Measurements from ENCODE around the gene GRK2. TPM values are rescaled to one million over a fixed set of nuclear protein-coding genes. Genes with fewer than 3 reads are reported as not detected.

Gene GRK2
- polyA plus RNA-seq, 1 donor from 2014 or later = 26.2 TPM

DNA sequence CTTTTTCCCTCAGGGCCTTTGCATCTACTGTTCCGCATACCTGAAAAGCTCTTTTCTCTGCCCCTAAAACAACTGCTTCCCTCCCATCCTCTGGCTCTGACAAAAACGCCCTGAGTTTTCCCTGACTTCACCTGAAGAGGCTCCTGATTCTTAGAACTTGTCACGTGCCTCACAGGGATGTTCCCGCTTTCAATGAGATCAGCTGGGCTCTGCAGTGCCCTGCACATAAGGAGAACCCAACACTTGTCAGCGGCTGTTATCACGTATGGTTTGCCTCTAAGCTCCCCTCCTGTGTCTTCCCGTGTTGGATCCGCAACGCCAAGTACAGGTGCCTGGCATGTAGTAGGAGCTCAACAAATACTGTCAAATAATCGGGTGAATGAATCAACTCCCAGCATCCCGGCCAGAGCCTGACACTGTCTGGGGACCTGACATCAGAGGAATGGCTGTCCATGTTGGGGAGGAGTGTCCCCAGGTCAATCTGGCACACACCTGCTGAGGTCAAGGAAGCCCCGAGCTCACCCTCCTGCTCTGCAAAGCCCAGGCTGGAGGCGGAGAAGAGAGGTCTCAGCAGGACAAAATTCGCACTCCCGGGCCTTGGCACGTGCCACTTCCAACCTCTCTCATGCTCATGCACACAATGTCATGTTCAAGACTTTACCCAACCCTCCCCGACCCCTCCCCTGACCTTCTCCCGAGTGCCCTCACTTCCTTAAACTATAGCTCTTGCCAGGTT lies 4.2 kb upstream of the GRK2 start:
- H3K9me3 Mint-ChIP-seq = no peaks in the 10 kb centered on the region
- peak overlapping the region in 3 of 4 donors; percentile 71 to 91 (median 85) for H3K4me3 Mint-ChIP-seq
- H3K4me1 Mint-ChIP-seq = peaks cover 6 to 24% (median 21%) of the 10 kb centered on the region in 3 donors
- peaks cover 8% of the 10 kb centered on the region for H3K27me3 Mint-ChIP-seq
- H3K36me3 Mint-ChIP-seq = peaks cover 1% of the 10 kb centered on the region
- H3K27ac Mint-ChIP-seq = peak overlapping the region in 2 of 3 donors; percentile 41 to 80

- Mint-ChIP-seq H3K4me1 (peaks cover 8 to 25% (median 22%) of the 10 kb centered on the region in 3 donors), H3K36me3 (peaks cover 1% of the 10 kb centered on the region), H3K4me3 (peak overlapping the region; percentile 26 to 91 (median 81)), H3K9me3 (no peaks in the 10 kb centered on the region), H3K27ac (peak overlapping the region; percentile 48 to 80 (median 53)), H3K27me3 (peaks cover 8% of the 10 kb centered on the region)
Observed at GRCh38 chr11:67262731-67263675, 3.3 kb upstream of the GRK2 start.

DNA sequence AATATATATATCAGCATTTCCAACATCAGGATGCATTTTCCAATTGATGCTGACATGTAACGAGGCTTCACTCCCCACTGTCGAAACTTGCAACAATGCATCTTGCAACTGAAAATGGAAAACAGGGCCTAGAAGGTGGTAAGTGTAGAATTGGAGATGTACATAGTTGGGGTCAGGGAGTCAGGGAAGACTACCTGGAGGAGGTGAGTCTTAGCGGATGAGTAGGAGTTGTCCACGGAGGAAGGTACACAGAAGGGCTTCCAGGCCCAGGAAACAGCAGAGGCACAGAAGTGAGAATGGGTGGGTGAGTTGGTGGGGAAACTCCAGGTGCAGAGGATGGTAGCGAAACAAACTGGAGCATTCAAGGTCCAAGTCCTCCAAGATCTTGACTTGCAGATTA lies 2.0 kb upstream of the GRK2 start:
- Mint-ChIP-seq H3K9me3 (no peaks in the 10 kb centered on the region), H3K27ac (peak overlapping the region in 2 of 3 donors; percentile 4 to 93), H3K27me3 (peaks cover 10% of the 10 kb centered on the region), H3K4me3 (peak overlapping the region in 3 of 4 donors; percentile 61 to 88 (median 76)), H3K36me3 (peaks cover 1% of the 10 kb centered on the region), H3K4me1 (peaks cover 13 to 30% (median 30%) of the 10 kb centered on the region in 3 donors)

GRCh38 chr11:67264877-67265632 lies 1.2 kb upstream of the GRK2 start:
- H3K27ac Mint-ChIP-seq = peak overlapping the region; percentile 90 to 94 (median 93)
- H3K4me1 Mint-ChIP-seq = peaks cover 16 to 32% (median 30%) of the 10 kb centered on the region in 3 donors
- no peaks in the 10 kb centered on the region for H3K9me3 Mint-ChIP-seq
- H3K4me3 Mint-ChIP-seq = peak overlapping the region; percentile 57 to 88 (median 75)
- H3K36me3 Mint-ChIP-seq = peaks cover 3% of the 10 kb centered on the region
- H3K27me3 Mint-ChIP-seq = peaks cover 10% of the 10 kb centered on the region

- Mint-ChIP-seq H3K27ac (peak overlapping the region in 2 of 3 donors; percentile 90 to 93), H3K9me3 (no peaks in the 10 kb centered on the region), H3K27me3 (peaks cover 10% of the 10 kb centered on the region), H3K4me3 (peak overlapping the region; percentile 76 to 92 (median 87)), H3K4me1 (peaks cover 24 to 40% (median 38%) of the 10 kb centered on the region in 3 donors), H3K36me3 (peaks cover 8% of the 10 kb centered on the region)
Observed at GRCh38 chr11:67265633-67266448, 432 bp upstream of the GRK2 start.

GRCh38 chr11:67267188-67268080 lies 1.2 kb downstream of the GRK2 start:
- Mint-ChIP-seq H3K4me3 (peak overlapping the region; percentile 93 to 97 (median 96)), H3K27me3 (peaks cover 6% of the 10 kb centered on the region), H3K36me3 (peaks cover 10% of the 10 kb centered on the region), H3K4me1 (peaks cover 39 to 51% (median 47%) of the 10 kb centered on the region in 3 donors), H3K9me3 (no peaks in the 10 kb centered on the region), H3K27ac (peak overlapping the region; percentile 95 to 100 (median 97))

GRCh38 chr11:67268081-67268961 lies 2.0 kb downstream of the GRK2 start:
- H3K27ac Mint-ChIP-seq = peak overlapping the region; percentile 95 to 100 (median 97)
- H3K4me1 Mint-ChIP-seq = peaks cover 39 to 50% (median 40%) of the 10 kb centered on the region in 3 donors
- peak overlapping the region; percentile 93 to 97 (median 96) for H3K4me3 Mint-ChIP-seq
- H3K9me3 Mint-ChIP-seq = no peaks in the 10 kb centered on the region
- H3K36me3 Mint-ChIP-seq = peaks cover 10% of the 10 kb centered on the region
- H3K27me3 Mint-ChIP-seq = peaks cover 3% of the 10 kb centered on the region

GRCh38 chr11:67268962-67269268 lies 2.6 kb downstream of the GRK2 start:
- Mint-ChIP-seq H3K36me3 (peaks cover 10% of the 10 kb centered on the region), H3K27ac (peak overlapping the region; percentile 95 to 100 (median 97)), H3K9me3 (no peaks in the 10 kb centered on the region), H3K4me3 (peak overlapping the region; percentile 93 to 97 (median 96)), H3K4me1 (peaks cover 41 to 51% (median 42%) of the 10 kb centered on the region in 3 donors), H3K27me3 (peaks cover 3% of the 10 kb centered on the region)

DNA sequence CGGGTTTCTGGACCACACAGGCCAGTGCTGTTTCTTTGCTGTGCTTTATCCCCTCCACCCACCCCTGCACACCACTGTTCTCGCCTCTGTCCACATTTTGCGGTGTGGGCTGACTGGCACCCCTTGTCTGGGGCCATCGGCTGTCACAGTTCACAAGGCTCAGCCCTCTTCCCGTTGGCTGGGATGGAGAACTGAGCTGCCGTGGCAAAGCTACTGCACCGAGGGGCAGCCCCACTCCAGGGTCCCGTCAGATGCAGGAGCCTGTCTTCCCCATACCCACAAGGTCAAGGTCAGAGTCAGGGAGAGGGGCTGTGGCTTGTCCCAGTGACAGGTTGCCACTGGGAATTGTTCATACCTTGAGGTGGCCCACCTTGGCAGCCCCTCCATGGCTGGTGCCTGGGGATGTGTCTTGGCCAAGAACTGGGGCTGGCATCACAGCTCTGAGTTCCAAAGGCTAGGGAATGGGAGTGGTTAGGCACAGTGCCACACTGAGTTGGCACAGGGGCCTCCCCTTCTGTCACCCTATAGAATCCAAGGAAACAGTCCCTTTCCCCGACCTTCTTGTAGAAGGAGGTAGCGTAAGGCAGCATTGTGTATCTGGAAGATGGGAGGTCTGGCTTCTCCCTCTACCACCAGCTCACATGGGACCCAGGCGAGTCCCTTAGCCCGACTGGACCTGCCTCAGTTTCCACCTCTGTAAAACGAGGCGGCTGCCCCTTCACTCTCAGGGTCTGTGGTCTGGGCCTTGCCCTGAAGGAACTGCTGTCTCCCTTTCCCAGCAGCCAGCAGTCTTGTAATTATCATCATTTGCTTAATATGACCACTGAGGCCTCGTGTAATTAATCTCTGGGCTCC lies 3.4 kb downstream of the GRK2 start:
- H3K27me3 Mint-ChIP-seq = peaks cover 3% of the 10 kb centered on the region
- peak overlapping the region; percentile 93 to 97 (median 95) for H3K4me3 Mint-ChIP-seq
- peaks cover 10% of the 10 kb centered on the region for H3K36me3 Mint-ChIP-seq
- peak overlapping the region; percentile 94 to 97 (median 95) for H3K27ac Mint-ChIP-seq
- H3K4me1 Mint-ChIP-seq = peaks cover 42 to 56% (median 47%) of the 10 kb centered on the region in 3 donors
- no peaks in the 10 kb centered on the region for H3K9me3 Mint-ChIP-seq

- Mint-ChIP-seq H3K4me3 (peak overlapping the region; percentile 93 to 97 (median 95)), H3K9me3 (no peaks in the 10 kb centered on the region), H3K27ac (peak overlapping the region; percentile 94 to 97 (median 95)), H3K27me3 (peaks cover 3% of the 10 kb centered on the region), H3K4me1 (peaks cover 42 to 61% (median 49%) of the 10 kb centered on the region in 3 donors), H3K36me3 (peaks cover 10% of the 10 kb centered on the region)
Observed at GRCh38 chr11:67270256-67271204, 4.3 kb downstream of the GRK2 start.

GRCh38 chr11:67271205-67271540 lies 4.9 kb downstream of the GRK2 start:
- peaks cover 3% of the 10 kb centered on the region for H3K27me3 Mint-ChIP-seq
- peaks cover 42 to 63% (median 50%) of the 10 kb centered on the region in 3 donors for H3K4me1 Mint-ChIP-seq
- H3K9me3 Mint-ChIP-seq = no peaks in the 10 kb centered on the region
- peak overlapping the region; percentile 93 to 97 (median 95) for H3K4me3 Mint-ChIP-seq
- H3K27ac Mint-ChIP-seq = peak overlapping the region; percentile 94 to 97 (median 95)
- H3K36me3 Mint-ChIP-seq = peaks cover 10% of the 10 kb centered on the region
